Psoas muscle (tissue), 8 donors: Measurements from ENCODE around the gene FBXW7. TPM values are rescaled to one million over a fixed set of nuclear protein-coding genes. Genes with fewer than 3 reads are reported as not detected.

Source experiments
- ATAC-seq, 4 donors: fragments of 200-7000 bp; cut with Tn5 transposase; one replicate each; pipeline ENCODE4 v1.9.1; 2020; ENCODE audit warnings: moderate library complexity in 3 of 4, mild to moderate bottlenecking in 2 of 4
- DNase-seq, 2 donors: peaks; one replicate each; pipeline ENCODE4 v3.0.0-alpha.2; 2020
- H3K27ac ChIP-seq: fragments of 200-600 bp; one replicate; pipeline ENCODE4 v1.8.0; 2022
- H3K27me3 ChIP-seq, 3 donors: fragments of 200-600 bp in 1 of 3; one replicate each; pipeline versions ENCODE4 v1.6.1 to v1.8.0; 2013 to 2022; ENCODE audit warnings: low read length in 2 of 3, mild to moderate bottlenecking in 2 of 3, moderate library complexity in 1 of 3; ENCODE audit not compliant: insufficient read depth in 3 of 3
- H3K36me3 ChIP-seq, 2 donors: fragments of 200-600 bp in 1 of 2; one replicate each; pipeline versions ENCODE4 v1.6.1 to v1.8.0; 2013 to 2022; ENCODE audit warnings: low read depth in 1 of 2, mild to moderate bottlenecking in 1 of 2, moderate library complexity in 1 of 2; ENCODE audit not compliant: insufficient read depth in 1 of 2
- H3K4me1 ChIP-seq: fragments of 200-600 bp; one replicate; pipeline ENCODE4 v1.8.0; 2022
- H3K4me3 ChIP-seq: fragments of 200-600 bp; one replicate; pipeline ENCODE4 v1.8.0; 2022; ENCODE audit warnings: mild to moderate bottlenecking
- H3K9me3 ChIP-seq: fragments of 200-600 bp; one replicate; pipeline ENCODE4 v1.8.0; 2022
- WGBS, 3 donors: extraction: QIAGEN DNeasy Blood & Tissue Kit; methylation state at CpG; one replicate each; pipeline versions ENCODE4 v1.1.6 to v1.1.7; 2013; 5-methylcytosine and 5-hydroxymethylcytosine counted together
- intact Hi-C, 2 donors: fragments of 100-400 bp; cut with DNase I; formaldehyde crosslinking; loops; one replicate each; pipeline versions ENCODE4 v1.11.0 to v1.14.2; 2022
- polyA plus RNA-seq, 3 donors: library from polyadenylated mRNA; stranded (reverse); fragments of 200-250 nt; gene quantifications; one replicate each; pipeline ENCODE4 v1.2.3, GENCODE V29; 2013
- total RNA-seq, 4 donors: library from RNA; stranded (reverse); fragmentation: NEBNext Ultra II Directional in 2 of 4; extraction: Animal tissue kit (Norgen Biotek cat#: 25700) in 2 of 4; gene quantifications; one replicate each; pipeline versions ENCODE4 v1.2.1 to v1.2.4, GENCODE V29; 2021 to 2023
- TF ChIP-seq, protein P1 (sequence below): fragments of 200-600 bp; IDR thresholded peaks from one replicate; pipeline ENCODE4 v1.8.0; 2022; ENCODE audit warnings: antibody characterized with exemption
- donor health status: healthy with polysubstance abuse.
- donor health status: DM: no; HTN: no; CAD: no; lungs with moderate emphysema.
- donor health status: Bipolar disorder and iron deficiency.
- donor health status: healthy.
- donor health status: DM: yes; HTN: yes; CAD: no.
- donor health status: DM: no; HTN: no; CAD: no.
- donor health status: DM: no; HTN: no; CAD: no.
- donor health status: DM: yes; HTN: yes; CAD: no.

The FBXW7 gene
- total and polyA plus RNA-seq, 7 donors, result 9.8 to 41.1 (median 28.7) TPM

DNA sequence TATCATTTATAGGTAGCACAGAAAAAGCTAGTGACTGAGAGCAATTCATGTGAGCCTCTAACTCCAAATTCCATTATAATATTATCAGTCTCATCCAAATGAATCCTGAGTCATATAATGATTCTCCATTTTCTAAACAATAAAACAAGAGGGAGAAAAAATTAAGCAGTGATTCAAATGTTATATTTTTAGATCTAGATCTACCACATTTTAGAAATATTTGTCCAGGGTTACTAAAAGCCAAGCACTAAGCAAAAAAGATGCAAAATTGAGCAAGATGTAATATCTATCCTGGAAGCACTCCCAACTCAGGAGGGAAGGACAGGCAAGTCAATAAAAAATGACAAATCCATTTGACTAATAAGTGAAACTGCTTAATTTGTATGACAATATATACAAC, 172.8 kb downstream of the FBXW7 start:
- no peaks in the 10 kb centered on the region for H3K36me3 ChIP-seq
- no peak for DNase-seq
- intact Hi-C loops, result no loop called here
- peaks cover 16% of the 10 kb centered on the region for H3K4me1 ChIP-seq
- no peaks in the 10 kb centered on the region for H3K27me3 ChIP-seq
- peaks cover 8% of the 10 kb centered on the region for H3K9me3 ChIP-seq
- H3K4me3 ChIP-seq, result no peak overlapping the region
- peak overlapping the region; percentile 69 for H3K27ac ChIP-seq
- ATAC-seq, result peak in 1 of 4 donors; percentile 39
- TF ChIP-seq, protein P1, sequence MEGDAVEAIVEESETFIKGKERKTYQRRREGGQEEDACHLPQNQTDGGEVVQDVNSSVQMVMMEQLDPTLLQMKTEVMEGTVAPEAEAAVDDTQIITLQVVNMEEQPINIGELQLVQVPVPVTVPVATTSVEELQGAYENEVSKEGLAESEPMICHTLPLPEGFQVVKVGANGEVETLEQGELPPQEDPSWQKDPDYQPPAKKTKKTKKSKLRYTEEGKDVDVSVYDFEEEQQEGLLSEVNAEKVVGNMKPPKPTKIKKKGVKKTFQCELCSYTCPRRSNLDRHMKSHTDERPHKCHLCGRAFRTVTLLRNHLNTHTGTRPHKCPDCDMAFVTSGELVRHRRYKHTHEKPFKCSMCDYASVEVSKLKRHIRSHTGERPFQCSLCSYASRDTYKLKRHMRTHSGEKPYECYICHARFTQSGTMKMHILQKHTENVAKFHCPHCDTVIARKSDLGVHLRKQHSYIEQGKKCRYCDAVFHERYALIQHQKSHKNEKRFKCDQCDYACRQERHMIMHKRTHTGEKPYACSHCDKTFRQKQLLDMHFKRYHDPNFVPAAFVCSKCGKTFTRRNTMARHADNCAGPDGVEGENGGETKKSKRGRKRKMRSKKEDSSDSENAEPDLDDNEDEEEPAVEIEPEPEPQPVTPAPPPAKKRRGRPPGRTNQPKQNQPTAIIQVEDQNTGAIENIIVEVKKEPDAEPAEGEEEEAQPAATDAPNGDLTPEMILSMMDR, result no peak

DNA sequence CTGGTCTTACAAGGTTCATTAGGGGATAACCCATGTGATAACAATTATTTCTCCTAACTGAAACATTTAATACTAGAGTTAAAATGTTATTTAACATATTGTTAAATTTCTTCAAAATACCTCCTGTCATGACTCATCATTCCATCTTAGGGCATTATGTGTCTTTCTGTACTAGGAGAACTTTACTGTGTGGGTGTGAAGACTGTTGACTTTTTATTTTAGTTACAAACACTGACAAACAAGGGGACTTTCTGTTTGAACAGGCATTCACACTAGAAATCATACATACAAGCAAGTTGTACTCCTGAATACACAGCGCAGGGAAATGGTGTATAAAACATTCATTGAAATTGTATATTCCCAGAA, 175.9 kb downstream of the FBXW7 start:
- Histone ChIP-seq H3K27ac (no peak overlapping the region), H3K4me1 (peaks cover 27% of the 10 kb centered on the region), H3K9me3 (no peaks in the 10 kb centered on the region), H3K36me3 (no peaks in the 10 kb centered on the region), H3K4me3 (no peak overlapping the region), H3K27me3 (no peaks in the 10 kb centered on the region)
- TF ChIP-seq, protein P1, result no peak
- DNase-seq (no peak), ATAC-seq (no peak)
- WGBS, 3 donors, result 97 to 100% (median 97%) methylated on average over 1 of the region's 1 CpG
- intact Hi-C loops, result no loop called here

DNA sequence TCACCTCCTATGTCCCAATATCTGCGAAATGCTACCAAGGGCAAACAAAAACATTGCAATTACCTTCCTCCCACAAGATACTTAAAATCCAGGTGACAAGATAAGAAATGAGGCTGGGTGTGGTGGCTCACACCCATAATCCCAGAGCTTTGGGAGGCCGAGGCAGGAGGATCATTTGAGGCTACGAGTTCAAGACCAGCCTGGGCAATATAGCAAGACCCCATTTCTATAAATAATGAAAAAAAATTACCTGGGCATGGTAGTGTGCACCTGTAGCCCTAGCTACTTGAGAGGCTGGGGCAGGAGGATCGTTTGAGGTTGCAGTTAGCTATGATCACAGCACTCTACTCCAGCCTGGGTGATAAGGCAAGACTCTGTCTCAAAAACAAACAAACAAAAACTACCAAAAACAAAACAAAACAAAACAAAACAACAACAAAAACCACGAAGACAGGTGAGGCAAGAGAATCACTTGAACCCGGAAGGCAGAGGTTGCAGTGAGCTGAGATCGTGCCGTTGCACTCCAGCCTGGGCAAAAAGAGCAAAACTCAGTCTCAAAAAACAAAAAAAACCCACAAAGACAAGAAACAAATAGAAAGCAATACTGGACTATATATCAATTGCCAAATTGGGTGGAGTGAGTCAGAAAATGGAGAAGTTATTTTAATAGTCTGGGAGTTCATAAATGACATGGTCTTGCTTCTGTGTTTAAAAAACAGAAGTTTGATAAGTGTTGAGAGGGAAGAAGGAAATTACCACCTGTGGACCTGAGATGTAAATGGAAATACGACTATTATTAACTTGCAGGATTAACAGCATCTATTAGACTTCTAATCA, 176.5 kb downstream of the FBXW7 start:
- intact Hi-C loops, result no loop called here
- ATAC-seq, result no peak
- no peak overlapping the region for H3K27ac ChIP-seq
- TF ChIP-seq, protein P1, result no peak
- no peaks in the 10 kb centered on the region for H3K9me3 ChIP-seq
- H3K4me3 ChIP-seq, result no peak overlapping the region
- DNase-seq, result no peak
- no peaks in the 10 kb centered on the region for H3K27me3 ChIP-seq
- H3K4me1 ChIP-seq, result peaks cover 27% of the 10 kb centered on the region
- WGBS, 3 donors, result 95% methylated on average over 9 of the region's 9 CpGs
- H3K36me3 ChIP-seq, result no peaks in the 10 kb centered on the region

DNA sequence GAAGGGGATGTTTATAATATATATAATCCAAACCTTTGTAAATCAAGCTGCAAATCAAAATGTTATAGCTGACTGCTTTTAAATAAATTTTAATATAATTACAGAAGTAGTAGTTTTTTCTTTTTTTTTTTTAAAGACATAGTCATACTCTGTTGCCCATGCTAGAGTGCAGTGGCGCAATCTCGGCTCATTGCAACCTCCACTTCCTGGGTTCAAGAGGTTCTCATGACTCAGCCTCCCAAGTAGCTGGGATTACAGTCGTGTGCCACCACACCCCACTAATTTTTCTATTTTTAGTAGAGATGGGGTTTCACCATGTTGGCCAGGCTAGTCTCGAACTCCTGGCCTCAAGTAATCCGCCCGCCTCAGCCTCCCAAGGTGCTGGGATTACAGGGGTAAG, 178.7 kb downstream of the FBXW7 start:
- 72 to 81% (median 75%) methylated on average over 6 of the region's 6 CpGs for WGBS, 3 donors
- H3K36me3 ChIP-seq, result no peaks in the 10 kb centered on the region
- intact Hi-C loops, result no loop called here
- DNase-seq (peak; percentile 30 to 50), ATAC-seq (peak in 2 of 4 donors; percentile 37 to 41)
- H3K4me3 ChIP-seq, result no peak overlapping the region
- no peaks in the 10 kb centered on the region for H3K9me3 ChIP-seq
- TF ChIP-seq, protein P1, result no peak
- no peaks in the 10 kb centered on the region for H3K27me3 ChIP-seq
- H3K4me1 ChIP-seq, result peaks cover 19% of the 10 kb centered on the region
- no peak overlapping the region for H3K27ac ChIP-seq
